ENCODE data around the gene NARF. TPM values are rescaled to one million over a fixed set of nuclear protein-coding genes. Genes with fewer than 3 reads are reported as not detected.

NARF gene
- polyA plus RNA-seq, 1 experiment: 76.1 TPM

GRCh38 chr17:82468692-82469091 is 10.2 kb downstream of the NARF start:
- CTCF ChIA-PET: no interaction called here
- no peak for TF ChIP-seq CTCF (IDR thresholded peaks at IDR 0.05; ENCODE audit: low read depth, low read length)
- H3K27ac ChIP-seq (ENCODE audit: low read depth, low read length): no peak overlapping the region
- no peak for DNase-seq (ENCODE audit: low read depth, low spot score)
- no peak overlapping the region for H3K4me3 ChIP-seq (ENCODE audit: low read depth, low read length)
- POLR2A ChIA-PET: no interaction called here
- H3K27me3 ChIP-seq (ENCODE audit: control insufficient read depth, insufficient read depth, low read length): no peaks in the 10 kb centered on the region
- H3K9me3 ChIP-seq (ENCODE audit: control insufficient read depth, insufficient read depth, low read length): no peaks in the 10 kb centered on the region

- ChIA-PET POLR2A (no interaction called here), CTCF (no interaction called here)
- TF ChIP-seq CTCF (IDR thresholded peaks at IDR 0.05; ENCODE audit: low read depth, low read length): no peak
- Histone ChIP-seq H3K4me3 (ENCODE audit: low read depth, low read length) (no peak overlapping the region), H3K27me3 (ENCODE audit: control insufficient read depth, insufficient read depth, low read length) (no peaks in the 10 kb centered on the region), H3K27ac (ENCODE audit: low read depth, low read length) (no peak overlapping the region), H3K9me3 (ENCODE audit: control insufficient read depth, insufficient read depth, low read length) (no peaks in the 10 kb centered on the region)
- no peak for DNase-seq (ENCODE audit: low read depth, low spot score)
Observed at GRCh38 chr17:82470065-82470464, 11.5 kb downstream of the NARF start.

GRCh38 chr17:82474223-82475010 is 15.9 kb downstream of the NARF start:
- CTCF ChIA-PET: no interaction called here
- Histone ChIP-seq H3K9me3 (ENCODE audit: control insufficient read depth, insufficient read depth, low read length) (no peaks in the 10 kb centered on the region; the same call in 1 of the 2 replicates), H3K27me3 (ENCODE audit: control insufficient read depth, insufficient read depth, low read length) (no peaks in the 10 kb centered on the region), H3K4me3 (ENCODE audit: low read depth, low read length) (no peak overlapping the region), H3K27ac (ENCODE audit: low read depth, low read length) (no peak overlapping the region)
- DNase-seq (ENCODE audit: low read depth, low spot score): no peak
- no peak for TF ChIP-seq CTCF (IDR thresholded peaks at IDR 0.05; ENCODE audit: low read depth, low read length)
- POLR2A ChIA-PET: no interaction called here

- no peak for DNase-seq (ENCODE audit: low read depth, low spot score)
- Histone ChIP-seq H3K9me3 (ENCODE audit: control insufficient read depth, insufficient read depth, low read length) (no peaks in the 10 kb centered on the region; the same call in 1 of the 2 replicates), H3K27ac (ENCODE audit: low read depth, low read length) (no peak overlapping the region), H3K27me3 (ENCODE audit: control insufficient read depth, insufficient read depth, low read length) (no peaks in the 10 kb centered on the region), H3K4me3 (ENCODE audit: low read depth, low read length) (no peak overlapping the region)
- ChIA-PET CTCF (no interaction called here), POLR2A (no interaction called here)
- no peak for TF ChIP-seq CTCF (IDR thresholded peaks at IDR 0.05; ENCODE audit: low read depth, low read length)
Observed at GRCh38 chr17:82475458-82475857, 16.9 kb downstream of the NARF start.

GRCh38 chr17:82477934-82478333 is 19.4 kb downstream of the NARF start:
- Histone ChIP-seq H3K27me3 (ENCODE audit: control insufficient read depth, insufficient read depth, low read length) (no peaks in the 10 kb centered on the region), H3K27ac (ENCODE audit: low read depth, low read length) (no peak overlapping the region), H3K9me3 (ENCODE audit: control insufficient read depth, insufficient read depth, low read length) (no peaks in the 10 kb centered on the region; the same call in 1 of the 2 replicates), H3K4me3 (ENCODE audit: low read depth, low read length) (no peak overlapping the region)
- no peak for TF ChIP-seq CTCF (IDR thresholded peaks at IDR 0.05; ENCODE audit: low read depth, low read length)
- POLR2A ChIA-PET: no interaction called here
- CTCF ChIA-PET: no interaction called here
- no peak for DNase-seq (ENCODE audit: low read depth, low spot score)
